ENCODE data around the gene RNF41. TPM values are rescaled to one million over a fixed set of nuclear protein-coding genes. Genes with fewer than 3 reads are reported as not detected.

RNF41 gene
- total and polyA plus RNA-seq, 2 of the 13 experiments (the other 11 are each of a cell fraction or from before 2014, with no cell fraction given), result 27.1 to 39.4 TPM

DNA sequence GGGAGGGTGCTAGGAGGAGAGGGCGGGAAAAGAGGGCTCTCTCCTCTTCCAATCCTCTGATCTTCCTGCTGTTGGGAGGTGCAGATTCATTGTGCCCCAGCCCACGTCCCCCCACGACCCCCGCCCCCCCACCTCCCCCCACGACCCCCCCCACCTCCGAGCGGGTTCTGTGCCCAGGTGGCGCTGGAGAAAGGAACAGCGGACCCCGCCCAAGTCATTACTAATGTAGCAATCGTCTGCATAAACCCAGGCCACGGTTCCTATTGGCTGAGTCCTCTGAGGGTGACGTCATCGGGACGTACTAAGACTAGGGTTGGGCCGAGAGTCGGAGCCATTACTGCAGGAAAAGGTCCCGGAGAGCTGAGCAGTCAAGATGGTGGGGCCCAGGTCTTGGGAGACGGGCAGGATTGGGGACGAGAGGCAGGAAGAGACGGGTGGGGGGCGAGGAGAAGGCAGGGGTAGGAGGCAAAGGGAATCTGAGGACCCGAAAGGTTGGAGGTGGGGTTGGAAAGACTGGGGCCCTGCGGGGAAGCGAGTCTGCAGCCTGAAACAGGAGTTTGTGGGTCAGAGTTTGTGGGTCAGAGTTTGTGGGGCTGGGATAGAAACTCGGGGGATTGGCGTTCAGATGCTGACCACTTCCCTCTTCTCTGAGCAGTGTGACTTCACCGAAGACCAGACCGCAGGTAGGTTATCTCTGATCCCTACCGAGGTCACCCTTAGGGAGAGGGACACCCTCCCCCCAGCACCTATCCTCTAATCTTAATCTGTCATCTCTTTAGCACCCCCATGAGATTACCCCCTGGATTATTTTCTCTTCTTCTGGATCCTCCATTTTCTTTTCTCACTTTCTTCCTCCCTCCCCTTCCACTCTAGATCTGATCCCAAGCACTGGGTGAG, 63.4 kb downstream of the RNF41 start, which contains the start of gene MYL6 (continued):
- TF ChIP-seq ZNF512 (CRISPR knock-in tag; IDR thresholded peaks at IDR 0.05), result no peak
- TF ChIP-seq, protein P1, sequence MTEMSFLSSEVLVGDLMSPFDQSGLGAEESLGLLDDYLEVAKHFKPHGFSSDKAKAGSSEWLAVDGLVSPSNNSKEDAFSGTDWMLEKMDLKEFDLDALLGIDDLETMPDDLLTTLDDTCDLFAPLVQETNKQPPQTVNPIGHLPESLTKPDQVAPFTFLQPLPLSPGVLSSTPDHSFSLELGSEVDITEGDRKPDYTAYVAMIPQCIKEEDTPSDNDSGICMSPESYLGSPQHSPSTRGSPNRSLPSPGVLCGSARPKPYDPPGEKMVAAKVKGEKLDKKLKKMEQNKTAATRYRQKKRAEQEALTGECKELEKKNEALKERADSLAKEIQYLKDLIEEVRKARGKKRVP (CRISPR knock-in tag; IDR thresholded peaks at IDR 0.05), result peak in 1 of 2 experiments; percentile 35; a peak in 1 of 4 replicates
- TF ChIP-seq ZSCAN20 (CRISPR knock-in tag; IDR thresholded peaks at IDR 0.05; ENCODE audit: borderline replicate concordance), result no peak
- no peak for TF ChIP-seq HOXD1 (CRISPR knock-in tag; IDR thresholded peaks at IDR 0.05)
- no peak for TF ChIP-seq RAD51 (IDR thresholded peaks at IDR 0.05; ENCODE audit: borderline replicate concordance)
- peak; percentile 40 for TF ChIP-seq ISL2 (CRISPR knock-in tag; IDR thresholded peaks at IDR 0.05)
- TF ChIP-seq ZNF879 (CRISPR knock-in tag; IDR thresholded peaks at IDR 0.05), result no peak
- TF ChIP-seq HOXA9 (CRISPR knock-in tag; IDR thresholded peaks at IDR 0.05; ENCODE audit: borderline replicate concordance), result no peak
- TF ChIP-seq ZNF790 (CRISPR knock-in tag; IDR thresholded peaks at IDR 0.05; ENCODE audit: borderline replicate concordance), result no peak
- no peak for TF ChIP-seq NCOA2 (CRISPR knock-in tag; IDR thresholded peaks at IDR 0.05)
- TF ChIP-seq, protein P2, sequence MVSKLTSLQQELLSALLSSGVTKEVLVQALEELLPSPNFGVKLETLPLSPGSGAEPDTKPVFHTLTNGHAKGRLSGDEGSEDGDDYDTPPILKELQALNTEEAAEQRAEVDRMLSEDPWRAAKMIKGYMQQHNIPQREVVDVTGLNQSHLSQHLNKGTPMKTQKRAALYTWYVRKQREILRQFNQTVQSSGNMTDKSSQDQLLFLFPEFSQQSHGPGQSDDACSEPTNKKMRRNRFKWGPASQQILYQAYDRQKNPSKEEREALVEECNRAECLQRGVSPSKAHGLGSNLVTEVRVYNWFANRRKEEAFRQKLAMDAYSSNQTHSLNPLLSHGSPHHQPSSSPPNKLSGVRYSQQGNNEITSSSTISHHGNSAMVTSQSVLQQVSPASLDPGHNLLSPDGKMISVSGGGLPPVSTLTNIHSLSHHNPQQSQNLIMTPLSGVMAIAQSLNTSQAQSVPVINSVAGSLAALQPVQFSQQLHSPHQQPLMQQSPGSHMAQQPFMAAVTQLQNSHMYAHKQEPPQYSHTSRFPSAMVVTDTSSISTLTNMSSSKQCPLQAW (CRISPR knock-in tag; IDR thresholded peaks at IDR 0.05), result 0 out of 2 replicates have a peak, but pooled peaks have one; percentile 60
- TF ChIP-seq, protein P3, sequence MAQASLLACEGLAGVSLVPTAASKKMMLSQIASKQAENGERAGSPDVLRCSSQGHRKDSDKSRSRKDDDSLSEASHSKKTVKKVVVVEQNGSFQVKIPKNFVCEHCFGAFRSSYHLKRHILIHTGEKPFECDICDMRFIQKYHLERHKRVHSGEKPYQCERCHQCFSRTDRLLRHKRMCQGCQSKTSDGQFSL (CRISPR knock-in tag; IDR thresholded peaks at IDR 0.05), result peak; percentile 86
- TF ChIP-seq ZNF704 (CRISPR knock-in tag; IDR thresholded peaks at IDR 0.05; ENCODE audit: borderline replicate concordance), result no peak
- no peak for TF ChIP-seq NR2C2 (CRISPR knock-in tag; IDR thresholded peaks at IDR 0.05; ENCODE audit: borderline replicate concordance)
- TF ChIP-seq ZFAT (CRISPR knock-in tag; conservative IDR thresholded peaks at IDR 0.05), result no peak
- no peak for TF ChIP-seq TP53 (CRISPR knock-in tag; conservative IDR thresholded peaks at IDR 0.05)
- TF ChIP-seq ZBTB21 (CRISPR knock-in tag; IDR thresholded peaks at IDR 0.05), result peak; percentile 57; the same call in 1 of the 2 replicates
- TF ChIP-seq TFDP1 (CRISPR knock-in tag; IDR thresholded peaks at IDR 0.05; ENCODE audit: borderline replicate concordance), result no peak
- TF ChIP-seq ZNF317 (CRISPR knock-in tag; IDR thresholded peaks at IDR 0.05), result 0 out of 2 replicates have a peak, but pooled peaks have one; percentile 46
- TF ChIP-seq ZNF891 (CRISPR knock-in tag; IDR thresholded peaks at IDR 0.05), result peak; percentile 66; the same call in 1 of the 2 replicates
- TF ChIP-seq SATB2 (CRISPR knock-in tag; IDR thresholded peaks at IDR 0.05), result no peak
- TF ChIP-seq NFYB (CRISPR knock-in tag; IDR thresholded peaks at IDR 0.05), result peak; percentile 75
- no peak for TF ChIP-seq RAD21 (CRISPR knock-in tag; IDR thresholded peaks at IDR 0.05)

All from HepG2 (cell line).